ENCODE measurements around the gene TTC23.

GRCh38 chr15:99257107-99257750, 7.8 kb upstream of the TTC23 start:
- TF ChIP-seq, protein P1, sequence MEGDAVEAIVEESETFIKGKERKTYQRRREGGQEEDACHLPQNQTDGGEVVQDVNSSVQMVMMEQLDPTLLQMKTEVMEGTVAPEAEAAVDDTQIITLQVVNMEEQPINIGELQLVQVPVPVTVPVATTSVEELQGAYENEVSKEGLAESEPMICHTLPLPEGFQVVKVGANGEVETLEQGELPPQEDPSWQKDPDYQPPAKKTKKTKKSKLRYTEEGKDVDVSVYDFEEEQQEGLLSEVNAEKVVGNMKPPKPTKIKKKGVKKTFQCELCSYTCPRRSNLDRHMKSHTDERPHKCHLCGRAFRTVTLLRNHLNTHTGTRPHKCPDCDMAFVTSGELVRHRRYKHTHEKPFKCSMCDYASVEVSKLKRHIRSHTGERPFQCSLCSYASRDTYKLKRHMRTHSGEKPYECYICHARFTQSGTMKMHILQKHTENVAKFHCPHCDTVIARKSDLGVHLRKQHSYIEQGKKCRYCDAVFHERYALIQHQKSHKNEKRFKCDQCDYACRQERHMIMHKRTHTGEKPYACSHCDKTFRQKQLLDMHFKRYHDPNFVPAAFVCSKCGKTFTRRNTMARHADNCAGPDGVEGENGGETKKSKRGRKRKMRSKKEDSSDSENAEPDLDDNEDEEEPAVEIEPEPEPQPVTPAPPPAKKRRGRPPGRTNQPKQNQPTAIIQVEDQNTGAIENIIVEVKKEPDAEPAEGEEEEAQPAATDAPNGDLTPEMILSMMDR (IDR thresholded peaks at IDR 0.05; ENCODE audit: low read depth, low read length), result no peak
- TF ChIP-seq POLR2A (IDR thresholded peaks at IDR 0.05; ENCODE audit: extremely low read depth, insufficient read length), result no peak
